Prostate gland (tissue), 2 donors: ENCODE results near the gene MNX1. TPM values are rescaled to one million over a fixed set of nuclear protein-coding genes. Genes with fewer than 3 reads are reported as not detected.

Experiments used
- DNase-seq: peaks from one replicate; pipeline ENCODE4 v3.0.0-alpha.2; 2019; ENCODE audit warnings: low spot score
- H3K27ac ChIP-seq, 2 donors: fragments of 200-600 bp; sonication (generic); 2 replicates each; pipeline ENCODE4 v1.5.1; 2017 to 2019
- H3K27me3 ChIP-seq: fragments of 200-600 bp; sonication (generic); replicated peaks from 2 replicates; pipeline ENCODE4 v1.5.1; 2019; ENCODE audit not compliant: insufficient read depth
- H3K36me3 ChIP-seq, 2 donors: fragments of 200-600 bp; sonication (generic); 1 replicate in 1 of 2; 2 replicates in 1 of 2; pipeline versions ENCODE4 v1.5.1 to v1.8.1; 2017 to 2019
- H3K4me1 ChIP-seq: fragments of 200-600 bp; sonication (generic); replicated peaks from 2 replicates; pipeline ENCODE4 v1.5.1; 2019
- H3K4me3 ChIP-seq, 2 donors: fragments of 200-600 bp; sonication (generic); 2 replicates each; pipeline ENCODE4 v1.5.1; 2017 to 2019
- H3K9me3 ChIP-seq: fragments of 200-600 bp; sonication (generic); 2 replicates; pipeline ENCODE4 v1.5.1; 2017
- CTCF ChIP-seq, 4 experiments: fragments of 200-600 bp in 2 of 4; fragments of 450-650 bp in 2 of 4; sonication (generic) in 2 of 4; IDR thresholded peaks; 1 replicate in 3 of 4; 2 replicates in 1 of 4; pipeline ENCODE4 v1.5.1; 2016 to 2019; ENCODE audit warnings: antibody characterized with exemption in 4 of 4, mild to moderate bottlenecking in 2 of 4, moderate library complexity in 2 of 4
- POLR2A ChIP-seq: fragments of 450-650 bp; IDR thresholded peaks from one replicate; pipeline ENCODE4 v1.6.1; 2016; ENCODE audit warnings: antibody characterized with exemption, mild to moderate bottlenecking
- POLR2AphosphoS5 ChIP-seq: sonication (generic); formaldehyde crosslinking; IDR thresholded peaks from one replicate; pipeline ENCODE4 v1.6.1; 2017; ENCODE audit warnings: antibody characterized with exemption
- whole genome bisulfite sequencing: methylation state at CpG from one replicate; pipeline ENCODE4 v1.1.5; 2018; 5-methylcytosine and 5-hydroxymethylcytosine counted together
- intact Hi-C: fragments of 100-400 bp; cut with DNase I; formaldehyde crosslinking; loops from one replicate; pipeline ENCODE4 v1.14.2; 2022
- total RNA-seq, 2 donors: library from RNA; depleted of rRNA; stranded (reverse); fragments of >200 nt; gene quantifications; one replicate each; pipeline ENCODE4 v1.1.0, GENCODE V29; 2016

Gene MNX1
- total RNA-seq, 2 donors from 2014 or later: 2.2 to 2.9 TPM

- no peak for DNase-seq
- 88% methylated on average over 8 of the region's 8 CpGs for WGBS
- peaks cover 11% of the 10 kb centered on the region for H3K27me3 ChIP-seq
These were observed 16.0 kb downstream of the MNX1 start for GRCh38 chr7:156994417-156994816.

GRCh38 chr7:156993925-156994235, 16.6 kb downstream of the MNX1 start:
- DNase-seq: no peak
- 73% methylated on average over 10 of the region's 10 CpGs for WGBS

More at GRCh38 chr7:156994417-156994816, 16.0 kb downstream of the MNX1 start:
- no peak overlapping the region for H3K27ac ChIP-seq
- intact Hi-C loops: no loop called here
- H3K9me3 ChIP-seq: no peaks in the 10 kb centered on the region
- H3K36me3 ChIP-seq: no peaks in the 10 kb centered on the region
- peaks cover under 1% of the 10 kb centered on the region for H3K4me1 ChIP-seq
- no peak overlapping the region for H3K4me3 ChIP-seq
- TF ChIP-seq POLR2A (no peak), CTCF (IDR thresholded peaks at IDR 0.05) (no peak), POLR2AphosphoS5 (no peak)

GRCh38 chr7:156993021-156993924, 17.2 kb downstream of the MNX1 start:
- Histone ChIP-seq H3K27me3 (peaks cover 7% of the 10 kb centered on the region), H3K9me3 (no peaks in the 10 kb centered on the region), H3K36me3 (no peaks in the 10 kb centered on the region), H3K4me3 (no peak overlapping the region), H3K4me1 (no peaks in the 10 kb centered on the region), H3K27ac (no peak overlapping the region)
- intact Hi-C loops: no loop called here
- WGBS: 66% methylated on average over 32 of the region's 32 CpGs
- TF ChIP-seq POLR2AphosphoS5 (no peak), POLR2A (no peak), CTCF (IDR thresholded peaks at IDR 0.05) (no peak)
- no peak for DNase-seq

More at GRCh38 chr7:156993925-156994235, 16.6 kb downstream of the MNX1 start:
- Histone ChIP-seq H3K36me3 (no peaks in the 10 kb centered on the region), H3K27me3 (peaks cover 8% of the 10 kb centered on the region), H3K4me3 (no peak overlapping the region), H3K9me3 (no peaks in the 10 kb centered on the region), H3K4me1 (no peaks in the 10 kb centered on the region), H3K27ac (no peak overlapping the region)
- intact Hi-C loops: no loop called here
- no peak for TF ChIP-seq CTCF (IDR thresholded peaks at IDR 0.05)

GRCh38 chr7:156989766-156990535, 20.5 kb downstream of the MNX1 start:
- no peak overlapping the region for H3K27ac ChIP-seq
- peaks cover 7% of the 10 kb centered on the region for H3K27me3 ChIP-seq
- no peaks in the 10 kb centered on the region for H3K4me1 ChIP-seq
- 92% methylated on average over 25 of the region's 25 CpGs for WGBS
- TF ChIP-seq POLR2A (no peak), CTCF (IDR thresholded peaks at IDR 0.05) (no peak), POLR2AphosphoS5 (no peak)
- intact Hi-C loops: no loop called here
- no peaks in the 10 kb centered on the region for H3K36me3 ChIP-seq
- no peak for DNase-seq
- no peak overlapping the region for H3K4me3 ChIP-seq
- H3K9me3 ChIP-seq: no peaks in the 10 kb centered on the region
